Measurements from ENCODE around the gene NFIX.

DNA sequence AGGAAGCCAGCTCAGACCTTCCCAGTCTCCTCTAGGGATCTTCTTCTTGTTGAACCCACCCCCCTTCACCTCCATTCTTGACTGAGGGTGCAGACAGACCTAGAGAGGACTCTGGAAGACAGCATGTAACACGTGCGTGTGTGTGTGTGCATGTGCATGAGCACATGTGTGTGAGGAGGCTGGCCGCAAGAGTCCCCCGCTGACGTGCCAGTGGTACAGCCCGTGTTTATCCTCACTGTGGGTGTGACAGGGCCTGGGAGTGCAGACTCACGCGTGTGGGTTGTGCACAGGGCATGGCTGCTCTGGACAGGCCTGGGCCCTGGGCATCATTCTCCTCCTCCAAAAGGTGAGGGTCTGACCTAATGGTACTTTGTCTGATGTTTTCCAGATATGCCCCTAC lies 81.0 kb downstream of the NFIX start:
- TF ChIP-seq, protein P1, sequence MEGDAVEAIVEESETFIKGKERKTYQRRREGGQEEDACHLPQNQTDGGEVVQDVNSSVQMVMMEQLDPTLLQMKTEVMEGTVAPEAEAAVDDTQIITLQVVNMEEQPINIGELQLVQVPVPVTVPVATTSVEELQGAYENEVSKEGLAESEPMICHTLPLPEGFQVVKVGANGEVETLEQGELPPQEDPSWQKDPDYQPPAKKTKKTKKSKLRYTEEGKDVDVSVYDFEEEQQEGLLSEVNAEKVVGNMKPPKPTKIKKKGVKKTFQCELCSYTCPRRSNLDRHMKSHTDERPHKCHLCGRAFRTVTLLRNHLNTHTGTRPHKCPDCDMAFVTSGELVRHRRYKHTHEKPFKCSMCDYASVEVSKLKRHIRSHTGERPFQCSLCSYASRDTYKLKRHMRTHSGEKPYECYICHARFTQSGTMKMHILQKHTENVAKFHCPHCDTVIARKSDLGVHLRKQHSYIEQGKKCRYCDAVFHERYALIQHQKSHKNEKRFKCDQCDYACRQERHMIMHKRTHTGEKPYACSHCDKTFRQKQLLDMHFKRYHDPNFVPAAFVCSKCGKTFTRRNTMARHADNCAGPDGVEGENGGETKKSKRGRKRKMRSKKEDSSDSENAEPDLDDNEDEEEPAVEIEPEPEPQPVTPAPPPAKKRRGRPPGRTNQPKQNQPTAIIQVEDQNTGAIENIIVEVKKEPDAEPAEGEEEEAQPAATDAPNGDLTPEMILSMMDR (IDR thresholded peaks at IDR 0.05) = no peak
- no peak for TF ChIP-seq POLR2A (IDR thresholded peaks at IDR 0.05)

Measured in adrenal gland (tissue), 5 donors.